Tibial nerve (tissue), 3 donors: Measurements from ENCODE around the gene CLHC1.

ENCODE experiments used
- CTCF ChIP-seq, 5 experiments: fragments of 200-600 bp in 3 of 5; fragments of 450-650 bp in 2 of 5; sonication (generic) in 3 of 5; IDR thresholded peaks; one replicate each; pipeline ENCODE4 v1.5.1; 2016 to 2019; ENCODE audit warnings: antibody characterized with exemption in 5 of 5, mild to moderate bottlenecking in 3 of 5, moderate library complexity in 2 of 5
- POLR2A ChIP-seq, 2 donors: fragments of 450-650 bp; IDR thresholded peaks; one replicate each; pipeline ENCODE4 v1.6.1; 2017; ENCODE audit warnings: antibody characterized with exemption in 2 of 2, mild to moderate bottlenecking in 2 of 2, moderate library complexity in 2 of 2

GRCh38 chr2:55176094-55176415 is 56.0 kb downstream of the CLHC1 start:
- TF ChIP-seq CTCF (IDR thresholded peaks at IDR 0.05) (no peak), POLR2A (IDR thresholded peaks at IDR 0.05) (no peak)
